ENCODE results near the gene OR13J1.
A peak's percentile ranks its signal among the peaks of the same experiment; 100 is the strongest.
"Not testable (repeated sequence)": the region's sequence is repeated elsewhere in the genome, so short reads cannot be mapped to it uniquely, and the experiment has no call there.

OR13J1 gene

GRCh38 chr9:35908504-35909125, 38.4 kb upstream of the OR13J1 start:
- FAIRE-seq (no peak), DNase-seq (ENCODE audit: insufficient read length, low spot score) (no peak)
- TF ChIP-seq POLR2A (IDR thresholded peaks at IDR 0.05; ENCODE audit: low read depth, low read length): no peak

GRCh38 chr9:35907711-35908503, 37.7 kb upstream of the OR13J1 start:
- DNase-seq (ENCODE audit: insufficient read length, low spot score) (peak; percentile 60), FAIRE-seq (no peak)
- peak; percentile 17; the same call in 1 of the 2 replicates for TF ChIP-seq POLR2A (IDR thresholded peaks at IDR 0.05; ENCODE audit: low read depth, low read length)

GRCh38 chr9:35906923-35907699, 36.9 kb upstream of the OR13J1 start:
- FAIRE-seq (no peak), DNase-seq (ENCODE audit: insufficient read length, low spot score) (no peak)
- no peak for TF ChIP-seq POLR2A (IDR thresholded peaks at IDR 0.05; ENCODE audit: low read depth, low read length)

DNA sequence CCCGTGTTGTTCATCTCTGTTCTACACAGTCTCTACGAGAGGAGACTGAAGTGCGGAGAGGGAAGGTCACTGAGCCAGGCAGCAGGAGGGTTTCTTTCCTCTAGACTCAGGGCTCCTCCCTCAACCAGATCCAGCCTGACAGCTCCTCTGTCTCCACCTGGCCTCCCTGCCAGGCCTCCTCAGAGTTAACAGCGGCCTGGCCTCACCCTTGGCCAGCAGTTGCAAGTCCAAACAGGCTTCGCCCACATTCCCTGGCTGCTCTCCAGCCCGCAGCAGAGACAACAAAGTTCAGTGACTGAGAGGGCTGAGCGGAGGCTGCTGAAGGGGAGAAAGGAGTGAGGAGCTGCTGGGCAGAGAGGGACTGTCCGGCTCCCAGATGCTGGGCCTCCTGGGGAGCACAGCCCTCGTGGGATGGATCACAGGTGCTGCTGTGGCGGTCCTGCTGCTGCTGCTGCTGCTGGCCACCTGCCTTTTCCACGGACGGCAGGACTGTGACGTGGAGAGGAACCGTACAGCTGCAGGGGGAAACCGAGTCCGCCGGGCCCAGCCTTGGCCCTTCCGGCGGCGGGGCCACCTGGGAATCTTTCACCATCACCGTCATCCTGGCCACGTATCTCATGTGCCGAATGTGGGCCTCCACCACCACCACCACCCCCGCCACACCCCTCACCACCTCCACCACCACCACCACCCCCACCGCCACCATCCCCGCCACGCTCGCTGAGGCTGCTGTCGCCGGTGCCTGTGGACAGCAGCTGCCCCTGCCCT, 35.9 kb upstream of the OR13J1 start, which contains the start of gene HRCT1:
HRCT1 (plus strand) TSS at position 291 of the 768 bp plus-strand sequence; CDS start at position 377, 86 bp downstream.
- DNase-seq (ENCODE audit: insufficient read length, low spot score) (peak; percentile 60), FAIRE-seq (peak; percentile 36)
- peak; percentile 3 for TF ChIP-seq POLR2A (IDR thresholded peaks at IDR 0.05; ENCODE audit: low read depth, low read length)

- no peak for DNase-seq (ENCODE audit: insufficient read length, low spot score)
- no peak for FAIRE-seq
- TF ChIP-seq POLR2A (IDR thresholded peaks at IDR 0.05; ENCODE audit: low read depth, low read length): no peak
Measured at GRCh38 chr9:35905051-35905781, 35.0 kb upstream of the OR13J1 start.

DNA sequence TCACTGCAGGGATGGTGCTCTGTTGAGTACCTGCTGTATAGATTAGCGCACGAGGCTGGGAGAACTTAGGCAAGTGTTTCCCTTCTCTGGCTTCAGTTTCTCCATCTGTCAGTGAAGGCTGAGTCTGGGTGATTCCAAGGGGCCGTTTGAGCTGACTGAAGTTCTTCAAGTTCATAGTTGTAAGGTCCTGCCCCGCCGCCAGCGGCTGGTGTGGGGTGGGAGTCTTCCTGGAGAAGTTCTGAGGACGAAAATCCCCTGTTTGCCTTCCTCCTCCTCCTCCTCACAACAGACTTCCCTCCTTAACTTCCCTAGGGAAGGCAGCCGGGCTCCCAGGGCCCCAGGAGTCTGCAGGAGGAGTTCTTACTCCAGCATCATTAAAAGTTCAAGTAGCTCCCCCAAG, 34.1 kb upstream of the OR13J1 start:
- FAIRE-seq: no peak
- TF ChIP-seq POLR2A (IDR thresholded peaks at IDR 0.05; ENCODE audit: low read depth, low read length): no peak
- no peak for DNase-seq (ENCODE audit: insufficient read length, low spot score)

GRCh38 chr9:35903049-35903448, 32.8 kb upstream of the OR13J1 start:
- FAIRE-seq (peak; percentile 11), DNase-seq (ENCODE audit: insufficient read length, low spot score) (no peak)
- TF ChIP-seq POLR2A (IDR thresholded peaks at IDR 0.05; ENCODE audit: low read depth, low read length): no peak

DNA sequence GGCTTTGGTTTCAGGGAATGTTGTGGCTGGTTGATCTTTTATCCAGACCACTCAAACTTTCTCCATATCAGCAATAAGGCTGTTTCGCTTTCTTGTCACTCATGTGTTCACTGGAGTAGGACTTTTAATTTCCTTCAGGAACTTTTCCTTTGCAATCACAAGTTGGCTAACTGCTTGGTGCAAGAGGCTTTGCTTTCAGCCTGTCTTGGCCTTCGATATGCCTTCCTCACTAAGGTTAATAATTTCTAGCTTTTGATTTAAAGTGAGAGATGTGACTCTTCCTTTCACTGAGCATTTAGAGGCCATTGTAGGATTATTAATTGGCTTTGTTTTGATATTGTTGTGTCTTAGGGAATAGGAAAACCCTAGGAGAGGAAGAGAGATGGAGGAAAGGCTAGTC, 28.8 kb upstream of the OR13J1 start:
- no peak for TF ChIP-seq POLR2A (IDR thresholded peaks at IDR 0.05; ENCODE audit: low read depth, low read length)
- DNase-seq (ENCODE audit: insufficient read length, low spot score) (no peak), FAIRE-seq (no peak)

DNA sequence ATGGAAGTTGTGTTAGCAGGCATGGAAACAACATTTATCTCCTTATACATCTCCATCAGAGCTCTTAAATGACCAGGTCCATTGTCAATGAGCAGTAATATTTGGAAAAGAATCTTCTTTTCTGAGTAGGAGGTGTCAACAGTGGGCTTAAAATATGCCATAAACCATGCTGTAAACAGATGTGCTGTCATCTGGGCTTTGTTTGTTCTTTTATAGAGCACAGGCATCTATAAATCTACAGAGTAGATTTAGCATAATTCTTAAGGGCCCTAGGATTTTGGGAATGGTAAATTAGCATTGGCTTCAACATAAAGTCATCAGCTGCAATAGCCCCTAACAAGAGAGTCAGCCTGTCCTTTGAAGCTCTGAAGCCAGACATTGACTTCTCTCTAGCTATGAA, 28.1 kb upstream of the OR13J1 start:
- no peak for TF ChIP-seq POLR2A (IDR thresholded peaks at IDR 0.05; ENCODE audit: low read depth, low read length)
- FAIRE-seq (no peak), DNase-seq (ENCODE audit: insufficient read length, low spot score) (no peak)

DNA sequence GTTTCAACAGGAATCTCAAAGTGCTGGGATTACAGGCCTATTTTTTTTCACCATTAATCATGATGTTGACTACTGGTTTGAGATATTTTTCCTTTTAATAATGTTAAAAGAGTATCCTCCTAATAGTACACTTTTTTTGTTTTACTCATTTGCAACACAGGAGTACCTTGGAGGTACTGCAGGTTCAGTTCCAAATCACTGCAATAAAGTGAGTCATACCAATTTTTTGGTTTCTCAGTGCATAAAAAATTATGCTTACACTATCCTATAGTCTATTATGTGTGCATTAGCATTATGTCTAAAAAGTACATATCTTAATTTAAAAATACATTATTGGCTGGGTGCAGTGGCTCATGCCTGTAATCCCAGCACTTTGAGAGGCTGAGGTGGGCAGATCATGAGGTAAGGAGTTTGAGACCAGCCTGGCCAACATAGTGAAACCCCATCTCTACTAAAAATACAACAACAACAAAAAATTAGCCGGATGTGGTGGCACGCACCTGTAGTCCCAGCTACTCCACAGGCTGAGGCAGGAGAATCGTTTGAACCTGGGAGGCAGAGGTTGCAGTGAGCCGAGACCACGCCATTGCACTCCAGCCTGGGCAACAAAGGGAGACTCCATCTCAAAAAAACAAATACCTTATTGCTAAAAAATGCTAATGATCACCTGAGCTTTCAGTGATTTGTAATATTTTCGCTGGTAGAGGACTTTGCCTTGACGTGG, 27.3 kb upstream of the OR13J1 start:
- not testable (repeated sequence) for DNase-seq (ENCODE audit: insufficient read length, low spot score); FAIRE-seq

GRCh38 chr9:35896570-35896969, 26.4 kb upstream of the OR13J1 start:
- FAIRE-seq (no peak), DNase-seq (ENCODE audit: insufficient read length, low spot score) (no peak)
- TF ChIP-seq POLR2A (IDR thresholded peaks at IDR 0.05; ENCODE audit: low read depth, low read length): no peak

DNA sequence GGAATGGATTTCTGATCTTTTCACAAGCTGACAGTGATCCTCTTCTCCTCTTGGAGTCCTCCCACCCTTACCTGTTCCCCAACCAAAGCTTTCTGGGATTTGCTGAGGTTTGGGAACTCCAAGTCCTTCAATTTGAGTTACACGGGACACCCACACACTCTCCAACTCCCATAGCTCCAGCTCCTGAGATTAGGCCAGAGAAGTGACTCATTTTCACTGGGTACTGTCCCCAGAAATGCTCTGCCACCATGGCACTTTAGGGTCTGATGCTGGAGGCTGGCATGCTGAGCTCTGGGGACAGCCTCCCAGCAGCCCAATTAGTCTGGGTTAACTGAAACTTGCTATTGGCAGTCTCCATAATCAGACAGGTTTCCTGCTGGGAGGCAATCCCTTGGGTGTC, 21.9 kb upstream of the OR13J1 start:
- no peak for FAIRE-seq
- no peak for DNase-seq (ENCODE audit: insufficient read length, low spot score)
- no peak for TF ChIP-seq POLR2A (IDR thresholded peaks at IDR 0.05; ENCODE audit: low read depth, low read length)

Measured in H54 (cell line).